Activated naive CD4-positive, alpha-beta T cell treated with anti-CD3 and anti-CD28 coated beads, Interleukin-2, amount 10 ng/mL, durations not matched to agents 7 days and 5 days (primary cell): ENCODE results near the gene RUSC2.
"Not testable (repeated sequence)": the region's sequence is repeated elsewhere in the genome, so short reads cannot be mapped to it uniquely, and the experiment has no call there.

Experiments used
- CTCF ChIA-PET: fragments of 350-600 bp; sonication (Branson Sonifier 250); formaldehyde crosslinking; loops from one replicate; lab custom pipeline; 2021; ENCODE audit warnings: antibody characterized with exemption; lab: Charles Lee
- DNase-seq: peaks from one replicate; pipeline ENCODE4 v3.0.0-alpha.2; 2020
- H3K27ac Mint-ChIP-seq: one replicate; pipeline ENCODE4 v1.8.0; 2021; ENCODE audit warnings: mild to moderate bottlenecking, moderate library complexity, mixed read lengths
- H3K27me3 Mint-ChIP-seq: one replicate; pipeline ENCODE4 v1.8.0; 2021; ENCODE audit warnings: mild to moderate bottlenecking, mixed read lengths
- H3K36me3 Mint-ChIP-seq: one replicate; pipeline ENCODE4 v1.8.0; 2021; ENCODE audit warnings: mixed read lengths
- H3K4me1 Mint-ChIP-seq: one replicate; pipeline ENCODE4 v1.8.0; 2021; ENCODE audit warnings: mixed read lengths
- H3K4me3 Mint-ChIP-seq: one replicate; pipeline ENCODE4 v1.8.0; 2021; ENCODE audit warnings: mild to moderate bottlenecking, moderate library complexity, mixed read lengths
- H3K9me3 Mint-ChIP-seq: one replicate; pipeline ENCODE4 v1.8.0; 2021; ENCODE audit warnings: mixed read lengths

The RUSC2 gene, protein sequence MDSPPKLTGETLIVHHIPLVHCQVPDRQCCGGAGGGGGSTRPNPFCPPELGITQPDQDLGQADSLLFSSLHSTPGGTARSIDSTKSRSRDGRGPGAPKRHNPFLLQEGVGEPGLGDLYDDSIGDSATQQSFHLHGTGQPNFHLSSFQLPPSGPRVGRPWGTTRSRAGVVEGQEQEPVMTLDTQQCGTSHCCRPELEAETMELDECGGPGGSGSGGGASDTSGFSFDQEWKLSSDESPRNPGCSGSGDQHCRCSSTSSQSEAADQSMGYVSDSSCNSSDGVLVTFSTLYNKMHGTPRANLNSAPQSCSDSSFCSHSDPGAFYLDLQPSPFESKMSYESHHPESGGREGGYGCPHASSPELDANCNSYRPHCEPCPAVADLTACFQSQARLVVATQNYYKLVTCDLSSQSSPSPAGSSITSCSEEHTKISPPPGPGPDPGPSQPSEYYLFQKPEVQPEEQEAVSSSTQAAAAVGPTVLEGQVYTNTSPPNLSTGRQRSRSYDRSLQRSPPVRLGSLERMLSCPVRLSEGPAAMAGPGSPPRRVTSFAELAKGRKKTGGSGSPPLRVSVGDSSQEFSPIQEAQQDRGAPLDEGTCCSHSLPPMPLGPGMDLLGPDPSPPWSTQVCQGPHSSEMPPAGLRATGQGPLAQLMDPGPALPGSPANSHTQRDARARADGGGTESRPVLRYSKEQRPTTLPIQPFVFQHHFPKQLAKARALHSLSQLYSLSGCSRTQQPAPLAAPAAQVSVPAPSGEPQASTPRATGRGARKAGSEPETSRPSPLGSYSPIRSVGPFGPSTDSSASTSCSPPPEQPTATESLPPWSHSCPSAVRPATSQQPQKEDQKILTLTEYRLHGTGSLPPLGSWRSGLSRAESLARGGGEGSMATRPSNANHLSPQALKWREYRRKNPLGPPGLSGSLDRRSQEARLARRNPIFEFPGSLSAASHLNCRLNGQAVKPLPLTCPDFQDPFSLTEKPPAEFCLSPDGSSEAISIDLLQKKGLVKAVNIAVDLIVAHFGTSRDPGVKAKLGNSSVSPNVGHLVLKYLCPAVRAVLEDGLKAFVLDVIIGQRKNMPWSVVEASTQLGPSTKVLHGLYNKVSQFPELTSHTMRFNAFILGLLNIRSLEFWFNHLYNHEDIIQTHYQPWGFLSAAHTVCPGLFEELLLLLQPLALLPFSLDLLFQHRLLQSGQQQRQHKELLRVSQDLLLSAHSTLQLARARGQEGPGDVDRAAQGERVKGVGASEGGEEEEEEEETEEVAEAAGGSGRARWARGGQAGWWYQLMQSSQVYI (N-terminal part only)

DNA sequence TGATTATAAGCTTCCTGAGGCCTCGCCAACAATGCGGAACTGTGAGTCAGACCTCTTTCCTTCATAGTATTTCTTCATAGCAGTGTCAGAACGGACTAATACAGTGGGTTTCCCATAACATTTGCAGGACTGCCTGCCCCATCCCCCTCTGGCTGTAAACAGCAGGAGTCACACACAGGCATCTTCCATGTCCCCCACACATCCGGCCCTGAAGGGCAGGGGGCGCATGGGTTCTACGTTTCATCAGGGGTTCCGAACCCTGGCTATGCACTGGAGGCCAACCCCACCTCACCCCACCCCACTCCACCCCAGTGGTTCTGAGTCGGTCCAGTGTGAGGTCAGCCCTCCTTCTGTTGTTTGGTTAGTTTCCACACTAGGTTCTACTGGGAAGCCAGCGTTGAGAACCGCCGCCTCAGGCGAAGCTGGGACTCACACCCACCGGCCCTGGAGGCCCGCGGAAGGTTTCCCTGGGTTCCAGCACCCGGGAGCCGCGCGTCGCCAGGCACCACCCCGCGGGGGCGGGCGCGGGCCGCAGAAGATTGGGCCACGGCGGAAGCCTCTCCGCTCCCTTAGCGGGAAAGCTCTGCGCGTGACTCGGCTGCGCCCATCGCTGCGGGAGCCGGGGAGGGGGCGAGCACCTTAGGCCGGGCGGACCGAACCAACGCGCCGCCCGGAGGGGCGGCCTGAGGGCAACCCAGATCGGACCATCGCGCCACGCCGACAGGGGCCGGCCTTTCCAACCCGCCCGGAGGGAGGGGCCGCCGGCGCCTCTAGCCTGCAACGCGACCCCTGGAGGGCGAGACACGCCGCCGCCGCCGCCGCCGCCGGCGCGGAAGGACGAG is at the start of gene RUSC2:
Gene RUSC2, plus strand, starts transcription at position 799 of the 842 bp plus-strand sequence. CDS start 56,411 bp downstream, outside the sequence.
- no peak within 1 kb of the TSS for H3K27ac Mint-ChIP-seq
- peak; percentile 72 for DNase-seq
- CTCF ChIA-PET = interaction anchor here (0.6 to 1.6 kb wide), 7 partner anchors 63 to 787 kb away, joined by 3 to 14 read pairs (median 4); no protein-coding TSS in a partner anchor
- no peaks in the 10 kb centered on the region for H3K9me3 Mint-ChIP-seq
- H3K27me3 Mint-ChIP-seq = peaks cover 29% of the 10 kb centered on the region
- peak within 1 kb of the TSS; percentile 79 for H3K4me3 Mint-ChIP-seq
- H3K4me1 Mint-ChIP-seq = peaks cover 29% of the 10 kb centered on the region
- no peaks in the 10 kb centered on the region for H3K36me3 Mint-ChIP-seq

DNA sequence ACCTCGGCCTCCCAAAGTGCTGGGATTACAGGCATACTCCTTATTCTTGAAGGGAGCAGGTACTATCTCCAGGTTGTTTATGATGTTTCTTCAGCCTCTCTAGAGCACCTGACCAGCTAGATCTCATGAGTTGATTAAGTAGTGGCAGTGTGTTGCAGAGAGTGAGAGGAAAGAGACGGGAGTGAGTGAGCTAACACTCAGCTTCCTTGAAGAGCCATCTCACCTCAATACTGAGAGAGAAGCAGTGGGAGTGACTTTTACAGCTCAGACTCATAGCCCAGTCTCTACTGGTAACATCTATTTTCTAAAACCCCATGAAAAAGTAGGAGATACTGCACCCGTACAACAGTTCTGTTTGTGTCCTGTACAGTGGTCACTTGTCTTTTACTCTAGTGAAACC is 43.9 kb upstream of the RUSC2 start:
- Mint-ChIP-seq H3K9me3 (no peaks in the 10 kb centered on the region), H3K27me3 (peaks cover 26% of the 10 kb centered on the region), H3K27ac (no peak overlapping the region), H3K36me3 (no peaks in the 10 kb centered on the region), H3K4me3 (no peak overlapping the region), H3K4me1 (no peaks in the 10 kb centered on the region)
- no peak for DNase-seq
- CTCF ChIA-PET = no interaction called here

DNA sequence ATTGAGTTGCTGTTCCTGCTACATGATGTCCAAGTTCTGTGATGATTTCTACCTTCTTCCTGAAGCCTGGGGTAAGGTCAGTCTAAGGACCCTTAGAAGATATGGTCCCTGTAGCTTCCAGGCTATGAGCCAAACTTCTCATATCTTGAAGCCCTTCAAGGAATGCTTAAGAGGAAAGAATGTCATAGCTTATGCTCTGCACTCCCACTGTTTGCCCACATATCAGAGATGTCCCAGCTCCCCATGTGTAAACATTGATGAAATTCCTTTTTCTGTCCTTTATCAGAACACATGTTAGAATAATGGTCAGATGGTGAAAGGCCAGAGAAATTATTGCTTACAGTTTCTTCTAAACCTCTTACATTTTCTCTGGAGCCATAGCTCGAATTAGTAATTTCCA is 41.4 kb upstream of the RUSC2 start:
- Mint-ChIP-seq H3K4me3 (no peak overlapping the region), H3K27me3 (peaks cover 37% of the 10 kb centered on the region)

DNA sequence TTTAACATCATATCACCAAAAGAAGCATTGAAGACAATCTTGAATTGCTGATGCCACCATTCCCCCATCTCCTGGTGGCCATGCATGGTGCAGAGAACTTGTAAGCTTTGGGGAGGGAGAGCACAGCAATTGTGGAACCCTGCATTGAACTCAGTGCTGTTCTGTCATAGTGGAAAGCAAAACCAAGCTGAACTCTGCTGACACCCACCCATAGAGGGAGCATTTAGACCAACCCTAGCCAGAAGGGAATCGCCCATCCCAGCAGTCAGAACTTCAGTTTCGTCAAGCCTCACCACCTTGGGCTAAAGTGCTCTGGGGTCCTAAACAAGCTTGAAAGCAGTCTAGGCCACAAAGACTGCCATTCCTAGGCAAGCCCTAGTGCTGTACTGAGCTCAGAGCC is 37.4 kb upstream of the RUSC2 start:
- Mint-ChIP-seq H3K27me3 (peaks cover 32% of the 10 kb centered on the region), H3K27ac (no peak overlapping the region), H3K9me3 (peaks cover 2% of the 10 kb centered on the region), H3K4me3 (no peak overlapping the region), H3K36me3 (no peaks in the 10 kb centered on the region), H3K4me1 (no peaks in the 10 kb centered on the region)
- CTCF ChIA-PET = interaction anchor here (1.0 kb wide), 1 partner anchor 8 kb away, joined by 3 read pairs; no protein-coding TSS in a partner anchor
- no peak for DNase-seq

More for the DNA sequence above, 41.4 kb upstream of the RUSC2 start:
- Mint-ChIP-seq H3K36me3 (no peaks in the 10 kb centered on the region), H3K27ac (no peak overlapping the region), H3K4me1 (no peaks in the 10 kb centered on the region), H3K9me3 (no peaks in the 10 kb centered on the region)
- CTCF ChIA-PET = interaction anchor here (0.7 kb wide), 1 partner anchor 1026 kb away, joined by 3 read pairs; no protein-coding TSS in a partner anchor
- no peak for DNase-seq

DNA sequence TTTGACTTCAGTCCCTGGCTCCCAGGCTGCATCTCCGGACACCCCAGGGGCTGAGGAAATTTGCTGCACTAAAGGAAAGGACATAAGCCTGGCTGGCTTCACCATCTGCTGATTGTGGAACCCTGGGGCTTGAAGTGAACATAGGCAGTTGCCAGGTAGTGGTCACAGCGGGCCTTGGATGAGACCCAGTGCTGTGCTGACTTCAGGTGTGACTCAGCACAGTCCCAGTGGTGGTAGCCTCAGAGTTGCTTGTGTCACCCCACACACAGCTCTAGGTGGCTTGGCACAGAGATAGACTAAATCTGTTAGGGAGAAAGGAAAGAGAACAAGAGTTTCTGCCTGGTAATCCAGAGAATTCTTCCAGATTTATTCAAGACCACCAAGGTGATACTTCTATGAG is 36.1 kb upstream of the RUSC2 start:
- H3K27ac Mint-ChIP-seq = no peak overlapping the region
- H3K36me3 Mint-ChIP-seq = no peaks in the 10 kb centered on the region
- H3K9me3 Mint-ChIP-seq = peaks cover 2% of the 10 kb centered on the region
- peaks cover 25% of the 10 kb centered on the region for H3K27me3 Mint-ChIP-seq
- DNase-seq = no peak
- CTCF ChIA-PET = no interaction called here
- no peak overlapping the region for H3K4me3 Mint-ChIP-seq
- H3K4me1 Mint-ChIP-seq = no peaks in the 10 kb centered on the region

DNA sequence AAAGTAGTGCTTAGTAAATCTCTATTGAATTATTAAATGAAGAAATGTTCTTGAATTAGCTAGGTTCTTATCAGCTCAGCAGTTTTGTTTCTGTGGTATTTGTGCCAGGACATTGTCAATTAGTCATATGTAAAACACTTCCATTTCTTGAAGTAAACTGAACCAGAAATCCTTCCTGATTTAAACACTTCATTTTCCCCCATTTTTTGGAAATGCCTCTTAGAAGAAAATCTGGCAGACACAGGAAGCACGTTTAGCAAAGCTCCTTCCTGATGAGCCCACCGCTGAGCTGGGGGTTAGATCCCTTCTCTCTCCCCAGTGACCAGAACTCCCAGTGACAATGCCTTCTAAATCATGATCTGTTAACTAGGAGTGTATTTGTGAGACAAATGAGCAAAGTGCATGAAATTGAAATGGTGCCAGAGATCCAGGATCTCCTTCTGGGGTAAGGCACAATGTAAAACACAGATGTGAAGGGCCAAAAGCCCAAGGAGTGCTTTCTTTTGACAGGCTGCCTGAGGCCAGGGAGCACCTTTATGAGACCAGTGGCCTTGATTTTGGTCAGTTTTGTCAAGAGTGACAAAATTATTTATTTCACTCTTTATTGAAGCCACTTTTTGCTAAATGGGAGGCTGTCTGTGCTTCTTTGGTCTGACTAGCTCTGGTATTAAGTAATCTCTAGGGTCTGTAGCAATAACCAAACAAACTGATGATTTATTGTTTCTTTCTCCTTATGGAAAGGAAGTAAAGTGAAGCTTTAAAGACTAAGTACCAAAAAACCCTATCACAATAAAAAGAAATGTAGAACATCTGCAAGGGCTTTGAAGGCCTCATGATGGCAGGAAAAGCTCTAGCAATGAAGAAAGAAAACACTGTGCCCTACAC is 25.5 kb upstream of the RUSC2 start:
- Mint-ChIP-seq H3K36me3 (peaks cover 5% of the 10 kb centered on the region), H3K27me3 (peaks cover 18% of the 10 kb centered on the region), H3K9me3 (peaks cover 15% of the 10 kb centered on the region), H3K4me3 (no peak overlapping the region), H3K4me1 (no peaks in the 10 kb centered on the region), H3K27ac (no peak overlapping the region)
- DNase-seq = no peak
- CTCF ChIA-PET = interaction anchor here (0.8 kb wide), 1 partner anchor 10 kb away, joined by 3 read pairs; no protein-coding TSS in a partner anchor

DNA sequence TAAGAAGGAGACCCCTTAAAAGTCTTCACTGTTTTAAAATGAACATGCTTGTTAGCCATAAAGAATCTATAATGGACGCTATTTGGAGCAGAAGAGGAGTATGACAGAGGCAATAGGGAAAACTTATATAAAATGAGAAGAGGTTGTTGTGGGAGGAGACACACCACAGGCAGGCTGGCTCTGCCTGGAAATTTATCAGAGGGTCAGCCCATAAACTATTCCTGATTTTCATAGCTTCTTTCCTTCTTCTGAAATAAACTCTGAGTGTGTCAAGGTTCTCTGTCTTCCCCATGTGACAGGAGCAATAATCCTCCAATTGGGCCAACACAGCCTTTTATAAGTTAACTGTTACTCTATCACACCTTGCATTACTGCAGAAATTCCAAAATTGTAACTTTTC is 19.6 kb upstream of the RUSC2 start:
- DNase-seq = no peak
- Mint-ChIP-seq H3K4me1 (no peaks in the 10 kb centered on the region), H3K9me3 (no peaks in the 10 kb centered on the region), H3K36me3 (no peaks in the 10 kb centered on the region), H3K27me3 (peaks cover 17% of the 10 kb centered on the region), H3K27ac (no peak overlapping the region), H3K4me3 (no peak overlapping the region)
- CTCF ChIA-PET = no interaction called here

DNA sequence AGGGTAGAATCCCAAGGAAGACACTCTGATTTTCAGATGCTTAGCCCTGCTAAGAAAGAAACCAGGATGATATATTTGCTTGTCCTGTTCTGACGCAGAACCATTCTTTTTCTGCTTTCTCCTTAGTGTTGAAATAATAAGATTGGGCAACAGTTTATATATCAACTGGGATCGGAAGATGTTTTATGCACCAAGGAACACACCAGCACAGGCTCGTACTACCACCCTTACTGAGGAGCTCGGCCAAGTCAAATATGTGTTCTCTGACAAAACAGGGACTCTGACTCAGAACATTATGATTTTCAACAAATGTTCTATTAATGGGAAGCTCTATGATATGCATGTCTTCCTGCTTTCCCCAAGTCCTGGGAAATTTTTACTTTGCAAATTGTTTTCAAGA is 19.0 kb upstream of the RUSC2 start:
- Mint-ChIP-seq H3K9me3 (no peaks in the 10 kb centered on the region), H3K4me3 (no peak overlapping the region), H3K4me1 (no peaks in the 10 kb centered on the region), H3K27me3 (peaks cover 18% of the 10 kb centered on the region), H3K36me3 (no peaks in the 10 kb centered on the region), H3K27ac (no peak overlapping the region)
- no peak for DNase-seq
- CTCF ChIA-PET = interaction anchor here (1.7 kb wide), 1 partner anchor 571 kb away, joined by 4 read pairs; no protein-coding TSS in a partner anchor

DNA sequence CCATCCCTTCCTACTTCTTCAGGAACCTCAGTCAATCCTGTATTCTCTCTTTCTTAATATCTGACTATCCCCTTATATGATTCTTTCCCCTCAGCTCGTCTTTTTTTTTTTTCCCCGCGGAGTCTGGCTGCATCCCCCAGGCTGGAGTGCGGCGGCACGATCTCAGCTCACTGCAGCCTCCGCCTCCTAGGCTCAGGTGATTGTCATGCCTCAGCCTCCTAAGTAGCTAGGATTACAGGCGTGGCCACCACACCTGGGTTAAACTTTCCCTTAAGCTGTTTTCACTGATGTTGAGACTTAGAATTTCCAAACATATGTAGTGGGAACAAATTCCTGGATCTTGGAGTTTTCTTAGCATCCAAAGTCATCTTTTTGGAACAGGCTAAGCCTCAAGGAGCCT is 13.3 kb upstream of the RUSC2 start:
- no peak for DNase-seq
- CTCF ChIA-PET = interaction anchor here (0.6 to 6.9 kb wide), 7 partner anchors 43 to 577 kb away, joined by 3 to 40 read pairs (median 4); partner anchors contain the start of gene ATOSB
- Mint-ChIP-seq H3K4me3 (no peak overlapping the region), H3K27me3 (peaks cover 42% of the 10 kb centered on the region), H3K4me1 (no peaks in the 10 kb centered on the region), H3K36me3 (no peaks in the 10 kb centered on the region), H3K9me3 (no peaks in the 10 kb centered on the region), H3K27ac (no peak overlapping the region)

DNA sequence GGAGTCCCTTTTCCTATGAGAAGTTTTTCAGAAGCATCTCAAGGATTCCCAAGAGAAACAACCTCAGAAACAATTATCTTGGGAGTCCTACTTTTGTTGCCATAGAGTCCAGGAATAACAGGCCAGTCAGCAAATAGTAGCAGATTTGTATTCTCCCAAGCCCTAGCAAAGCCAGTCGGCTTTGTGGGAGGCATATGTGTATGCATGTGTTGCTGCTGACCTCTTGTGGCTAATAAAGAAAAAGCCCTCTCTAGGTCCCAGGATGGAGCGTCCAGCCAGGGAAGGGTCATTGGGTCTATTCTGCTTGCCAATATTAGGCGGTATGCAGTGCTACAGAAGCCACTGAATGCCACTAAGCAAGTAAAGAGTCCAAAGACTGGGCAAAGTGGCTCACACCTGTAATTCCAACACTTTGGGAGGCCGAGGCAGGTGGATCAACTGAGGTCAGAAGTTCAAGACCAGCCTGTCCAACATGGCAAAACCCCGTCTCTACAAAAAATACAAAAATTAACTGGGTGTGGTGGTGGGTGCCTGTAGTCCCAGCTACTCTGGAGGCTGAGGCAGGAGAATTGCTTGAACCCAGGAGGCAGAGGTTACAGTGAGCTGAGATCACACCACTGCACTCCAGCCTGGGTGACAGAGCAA is 12.6 kb upstream of the RUSC2 start:
- not testable (repeated sequence) for H3K4me1 Mint-ChIP-seq, H3K4me3 Mint-ChIP-seq, H3K36me3 Mint-ChIP-seq, H3K27ac Mint-ChIP-seq, H3K9me3 Mint-ChIP-seq
- peak; percentile 36 for DNase-seq
- CTCF ChIA-PET = interaction anchor here (1.3 to 6.9 kb wide), 7 partner anchors 52 to 578 kb away, joined by 3 to 40 read pairs (median 9); partner anchors contain the start of gene ATOSB
- H3K27me3 Mint-ChIP-seq = peaks cover 42% of the 10 kb centered on the region

DNA sequence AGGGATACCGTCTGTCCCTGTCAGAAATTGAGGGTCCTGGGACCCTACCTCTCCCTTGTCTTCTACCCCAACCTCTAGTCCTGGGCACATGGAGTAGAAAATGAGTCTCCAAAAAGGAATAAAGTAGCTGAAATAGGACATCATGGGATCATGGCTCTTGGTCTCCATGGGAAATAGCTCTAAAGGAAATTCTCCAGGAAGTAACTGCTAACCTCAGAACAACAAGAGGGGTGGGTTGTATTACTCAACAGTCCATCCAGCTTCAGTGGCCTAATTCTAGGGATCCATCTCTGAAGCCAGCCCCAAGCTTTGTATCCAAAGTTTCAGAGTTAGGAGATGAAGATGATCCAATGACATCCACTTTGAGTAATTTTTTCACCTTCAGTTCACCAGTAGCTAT is 11.0 kb upstream of the RUSC2 start:
- no peaks in the 10 kb centered on the region for H3K36me3 Mint-ChIP-seq
- no peaks in the 10 kb centered on the region for H3K9me3 Mint-ChIP-seq
- no peak overlapping the region for H3K4me3 Mint-ChIP-seq
- DNase-seq = no peak
- CTCF ChIA-PET = interaction anchor here (0.9 to 6.9 kb wide), 5 partner anchors 54 to 408 kb away, joined by 4 to 40 read pairs (median 4); partner anchors contain the start of gene ATOSB
- H3K27me3 Mint-ChIP-seq = peaks cover 38% of the 10 kb centered on the region
- no peak overlapping the region for H3K27ac Mint-ChIP-seq
- H3K4me1 Mint-ChIP-seq = no peaks in the 10 kb centered on the region
